Measurements from ENCODE around the gene XRCC5. TPM values are rescaled to one million over a fixed set of nuclear protein-coding genes. Genes with fewer than 3 reads are reported as not detected.

The XRCC5 gene
- total and polyA plus RNA-seq, 2 donors (not counting 3 experiments of a cell fraction or from before 2014, with no cell fraction given) = 267 to 319 TPM

DNA sequence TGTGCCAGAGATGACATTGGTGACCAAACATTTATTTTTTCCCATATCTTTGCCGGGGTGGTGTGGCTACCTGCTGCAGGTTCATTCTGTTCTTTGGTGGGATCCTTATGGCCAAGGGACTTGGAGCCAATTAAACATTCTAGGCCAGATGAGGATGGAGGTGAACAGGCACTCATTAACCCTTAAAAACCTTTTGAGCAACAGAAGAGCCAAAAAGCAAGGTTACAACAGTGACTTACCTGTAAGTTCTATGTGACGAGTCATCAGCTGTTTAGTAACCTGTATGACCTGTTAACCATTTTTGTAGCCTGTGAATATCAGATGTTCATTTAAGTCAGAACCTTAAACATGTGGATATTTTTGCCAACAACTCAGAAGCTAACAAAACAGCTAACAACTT is 105.6 kb downstream of the XRCC5 start:
- Histone ChIP-seq H3K27me3 (ENCODE audit: control insufficient read depth in 2 of 2, insufficient read depth in 2 of 2, low read length in 2 of 2) (no peaks in the 10 kb centered on the region), H3K27ac (ENCODE audit: insufficient read depth, low read depth, low read length) (no peak overlapping the region), H3K9me1 (replicated peaks; ENCODE audit: control insufficient read depth, extremely low read depth, insufficient read depth, low read length) (no peaks in the 10 kb centered on the region), H3K4me2 (ENCODE audit: insufficient read depth, low read length) (no peak overlapping the region), H3K4me3 (replicated peaks in 1 of 3; ENCODE audit: insufficient read depth in 1 of 3, low read depth in 1 of 3, low read length in 3 of 3) (no peak overlapping the region), H4K20me1 (replicated peaks; ENCODE audit: control insufficient read depth, extremely low read depth, insufficient read depth, low read length) (no peaks in the 10 kb centered on the region), H3K36me3 (ENCODE audit: control insufficient read depth in 2 of 2, extremely low read depth in 1 of 2, insufficient read depth in 2 of 2, low read length in 2 of 2) (no peaks in the 10 kb centered on the region), H3K9me3 (replicated peaks; ENCODE audit: control insufficient read depth, insufficient read depth, low read length) (no peaks in the 10 kb centered on the region), H3K9ac (replicated peaks; ENCODE audit: extremely low read depth, insufficient read depth, low read length) (no peak overlapping the region), H2AFZ (ENCODE audit: low read depth, low read length) (no peak overlapping the region), H3K79me2 (ENCODE audit: control insufficient read depth, insufficient read depth, low read length) (no peaks in the 10 kb centered on the region), H3K4me1 (ENCODE audit: control insufficient read depth, extremely low read depth, insufficient read depth, low read length) (peaks cover 30% of the 10 kb centered on the region)
- TF ChIP-seq FOS (IDR thresholded peaks at IDR 0.05; ENCODE audit: borderline replicate concordance, insufficient read depth, low read length) = no peak
- TF ChIP-seq, protein P1, sequence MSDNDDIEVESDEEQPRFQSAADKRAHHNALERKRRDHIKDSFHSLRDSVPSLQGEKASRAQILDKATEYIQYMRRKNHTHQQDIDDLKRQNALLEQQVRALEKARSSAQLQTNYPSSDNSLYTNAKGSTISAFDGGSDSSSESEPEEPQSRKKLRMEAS (IDR thresholded peaks at IDR 0.05; ENCODE audit: insufficient read depth, insufficient read length) = no peak
- TF ChIP-seq POLR2AphosphoS5 (IDR thresholded peaks at IDR 0.05; ENCODE audit: insufficient read depth, low read depth, low read length) = no peak
- no peak for TF ChIP-seq MYC (IDR thresholded peaks at IDR 0.05; ENCODE audit: low read depth, low read length)
- TF ChIP-seq POLR2A (IDR thresholded peaks at IDR 0.05; ENCODE audit: low read depth, low read length) = no peak
- TF ChIP-seq EZH2 (IDR thresholded peaks at IDR 0.05; ENCODE audit: borderline replicate concordance, low read depth, low read length, severe bottlenecking) = no peak
- TF ChIP-seq, protein P2, sequence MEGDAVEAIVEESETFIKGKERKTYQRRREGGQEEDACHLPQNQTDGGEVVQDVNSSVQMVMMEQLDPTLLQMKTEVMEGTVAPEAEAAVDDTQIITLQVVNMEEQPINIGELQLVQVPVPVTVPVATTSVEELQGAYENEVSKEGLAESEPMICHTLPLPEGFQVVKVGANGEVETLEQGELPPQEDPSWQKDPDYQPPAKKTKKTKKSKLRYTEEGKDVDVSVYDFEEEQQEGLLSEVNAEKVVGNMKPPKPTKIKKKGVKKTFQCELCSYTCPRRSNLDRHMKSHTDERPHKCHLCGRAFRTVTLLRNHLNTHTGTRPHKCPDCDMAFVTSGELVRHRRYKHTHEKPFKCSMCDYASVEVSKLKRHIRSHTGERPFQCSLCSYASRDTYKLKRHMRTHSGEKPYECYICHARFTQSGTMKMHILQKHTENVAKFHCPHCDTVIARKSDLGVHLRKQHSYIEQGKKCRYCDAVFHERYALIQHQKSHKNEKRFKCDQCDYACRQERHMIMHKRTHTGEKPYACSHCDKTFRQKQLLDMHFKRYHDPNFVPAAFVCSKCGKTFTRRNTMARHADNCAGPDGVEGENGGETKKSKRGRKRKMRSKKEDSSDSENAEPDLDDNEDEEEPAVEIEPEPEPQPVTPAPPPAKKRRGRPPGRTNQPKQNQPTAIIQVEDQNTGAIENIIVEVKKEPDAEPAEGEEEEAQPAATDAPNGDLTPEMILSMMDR (IDR thresholded peaks at IDR 0.05; ENCODE audit: extremely low read depth in 1 of 2, insufficient read depth in 1 of 2, low read depth in 1 of 2, low read length in 2 of 2) = no peak
- no peak for TF ChIP-seq GATA2 (IDR thresholded peaks at IDR 0.05; ENCODE audit: insufficient read depth, insufficient read length, low read depth, low read length)
- ChIA-PET POLR2A (no interaction called here), CTCF (interaction anchor here (1.0 to 3.7 kb wide), 4 partner anchors 12 to 190 kb away, joined by 3 to 12 read pairs (median 4); no protein-coding TSS in a partner anchor)
- no TSS peak for BruUV-seq (replicated peaks)
- no peak for FAIRE-seq
- no peak for DNase-seq (ENCODE audit: low read depth, low spot score)
- intact Hi-C loops (cut with micrococcal nuclease) = loop anchor here (10.0 kb wide), 1 partner anchor 420 kb away; the partner anchor contains the start of gene IGFBP2
- dilution Hi-C loops (cut with MboI; ENCODE audit: extremely low pct_ligation_motif_present, low sequenced_read_pairs) = no loop called here

Measured in endothelial cell of umbilical vein (primary cell).